Skeletal muscle satellite cell (primary cell): Measurements from ENCODE around the gene MYBPC1.

Source experiments
- H3K27me3 ChIP-seq: 2 replicates; pipeline ENCODE4 v1.7.0; 2013; ENCODE audit warnings: low read length; ENCODE audit not compliant: control insufficient read depth, insufficient read depth
- H3K36me3 ChIP-seq: 2 replicates; pipeline ENCODE4 v1.7.0; 2013; ENCODE audit warnings: mild to moderate bottlenecking, control low read depth, low read length; ENCODE audit not compliant: insufficient read depth
- H3K4me1 ChIP-seq: 2 replicates; pipeline ENCODE4 v1.7.0; 2013; ENCODE audit warnings: low read length; ENCODE audit not compliant: control insufficient read depth, insufficient read depth
- H3K4me2 ChIP-seq: 2 replicates; pipeline ENCODE4 v1.7.0; 2013; ENCODE audit warnings: mild to moderate bottlenecking, low read length
- H3K4me3 ChIP-seq: 2 replicates; pipeline ENCODE4 v1.7.0; 2013; ENCODE audit warnings: low read length
- H3K9ac ChIP-seq: 2 replicates; pipeline ENCODE4 v1.7.0; 2013; ENCODE audit warnings: mild to moderate bottlenecking, low read depth, low read length, moderate library complexity
- H3K9me3 ChIP-seq: replicated peaks from 2 replicates; pipeline ENCODE4 v1.7.0; 2013; ENCODE audit warnings: mild to moderate bottlenecking, control low read depth, low read length

Gene MYBPC1

DNA sequence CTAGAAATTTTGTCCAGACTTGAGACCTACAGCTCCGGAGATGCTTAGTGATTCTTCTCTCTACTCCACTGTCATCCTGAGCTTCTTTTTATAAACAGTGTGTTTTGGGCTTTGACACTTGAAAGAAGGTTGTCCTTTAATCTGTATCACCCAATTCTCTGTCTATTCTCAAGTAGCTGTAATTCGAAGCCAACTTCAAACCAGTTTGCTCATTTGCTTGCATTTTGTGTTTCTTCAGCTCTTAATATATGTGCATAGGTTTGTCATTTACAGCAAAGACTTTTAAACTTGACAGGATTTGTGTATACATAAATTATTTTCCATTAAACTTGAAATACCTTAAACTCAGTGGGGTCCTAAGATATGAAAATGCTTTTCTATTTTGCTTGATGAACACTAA is 16.4 kb upstream of the MYBPC1 start:
- Histone ChIP-seq H3K4me1 (no peaks in the 10 kb centered on the region), H3K9ac (no peak overlapping the region), H3K27me3 (no peaks in the 10 kb centered on the region), H3K4me3 (no peak overlapping the region), H3K9me3 (no peaks in the 10 kb centered on the region), H3K36me3 (no peaks in the 10 kb centered on the region), H3K4me2 (no peak overlapping the region)

DNA sequence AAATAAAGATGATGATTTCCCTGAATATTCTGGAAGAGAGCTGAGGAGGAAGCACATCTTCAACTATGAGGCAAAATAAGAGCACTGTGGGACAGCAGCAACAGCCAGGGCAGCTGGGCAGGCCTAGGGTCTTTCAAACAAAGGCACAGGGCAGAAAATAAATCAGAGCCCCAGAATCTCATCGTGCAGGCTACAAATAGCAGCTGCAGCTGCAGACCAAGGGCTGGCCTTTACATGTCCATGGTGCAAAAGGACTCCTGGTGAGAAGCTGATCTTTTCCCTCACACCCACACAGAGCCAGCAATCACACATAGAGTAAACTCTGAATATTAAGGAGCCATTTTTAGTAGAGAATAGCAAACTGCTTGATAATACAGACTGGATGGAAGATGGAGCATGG is 13.6 kb upstream of the MYBPC1 start:
- H3K27me3 ChIP-seq = no peaks in the 10 kb centered on the region
- H3K4me1 ChIP-seq = no peaks in the 10 kb centered on the region
- H3K9ac ChIP-seq = no peak overlapping the region
- no peaks in the 10 kb centered on the region for H3K9me3 ChIP-seq
- no peak overlapping the region for H3K4me2 ChIP-seq
- no peak overlapping the region for H3K4me3 ChIP-seq
- no peaks in the 10 kb centered on the region for H3K36me3 ChIP-seq

DNA sequence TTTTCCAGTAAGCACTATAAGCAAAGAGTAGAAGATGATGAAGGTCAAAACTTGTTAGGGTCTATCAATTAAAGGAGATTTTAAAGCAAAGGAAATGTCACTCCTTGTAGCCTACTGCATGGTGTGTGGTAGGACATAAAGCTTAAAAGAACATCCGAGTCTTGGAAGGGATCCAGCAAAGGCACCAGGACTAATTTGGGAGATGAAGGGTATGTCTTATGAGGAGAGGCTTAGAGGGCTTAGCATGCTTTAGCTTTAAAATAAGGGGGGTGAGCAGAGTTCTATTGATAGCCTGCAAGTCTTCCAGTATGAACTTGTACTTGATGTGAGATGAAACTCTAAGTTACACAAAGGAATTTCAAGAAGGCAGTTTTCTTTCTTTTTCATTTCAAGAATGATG is 11.8 kb upstream of the MYBPC1 start:
- no peak overlapping the region for H3K4me2 ChIP-seq
- H3K4me3 ChIP-seq = no peak overlapping the region
- no peaks in the 10 kb centered on the region for H3K27me3 ChIP-seq
- H3K9me3 ChIP-seq = no peaks in the 10 kb centered on the region
- no peaks in the 10 kb centered on the region for H3K4me1 ChIP-seq
- H3K36me3 ChIP-seq = no peaks in the 10 kb centered on the region
- H3K9ac ChIP-seq = no peak overlapping the region

DNA sequence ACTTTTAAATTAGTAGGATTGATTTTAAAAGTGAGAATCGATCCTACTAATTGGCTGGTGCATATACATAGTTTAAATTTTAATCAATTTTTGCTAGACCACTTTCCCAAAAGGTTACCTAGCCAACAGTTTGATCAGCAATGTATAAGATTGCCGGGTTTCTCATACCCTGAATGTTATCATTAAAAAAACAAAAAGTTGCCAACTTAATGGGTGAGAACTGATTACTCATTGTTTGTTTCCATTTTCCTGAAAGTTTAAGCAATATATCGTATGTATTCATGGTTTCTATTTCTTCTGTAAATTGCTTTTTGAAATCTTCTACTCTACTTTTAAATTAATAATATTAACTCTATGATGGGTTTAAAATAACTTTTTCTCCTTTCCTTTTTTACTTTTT is 4.4 kb upstream of the MYBPC1 start:
- H3K9me3 ChIP-seq = no peaks in the 10 kb centered on the region
- H3K4me3 ChIP-seq = no peak overlapping the region

DNA sequence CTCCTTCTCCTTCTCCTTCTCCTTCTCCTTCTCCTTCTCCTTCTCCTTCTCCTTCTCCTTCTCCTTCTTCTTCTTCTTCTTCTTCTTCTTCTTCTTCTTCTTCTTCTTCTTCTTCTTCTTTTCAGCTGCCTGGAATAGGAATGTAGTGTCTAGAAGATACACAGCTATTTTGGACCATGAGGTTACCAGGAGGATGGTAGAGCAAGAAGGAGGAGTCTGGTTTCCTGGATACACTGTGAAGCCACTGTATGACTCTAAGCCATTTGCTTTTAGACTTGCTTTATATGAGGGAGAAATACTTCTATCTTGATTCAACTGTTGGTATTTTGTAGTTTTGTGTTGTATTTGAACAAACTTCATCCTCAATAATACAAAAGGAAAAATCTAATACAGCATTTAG is 3.0 kb upstream of the MYBPC1 start:
- Histone ChIP-seq H3K4me2 (no peak overlapping the region), H3K27me3 (no peaks in the 10 kb centered on the region), H3K9me3 (no peaks in the 10 kb centered on the region), H3K9ac (no peak overlapping the region), H3K4me3 (no peak overlapping the region), H3K36me3 (no peaks in the 10 kb centered on the region), H3K4me1 (peaks cover 3% of the 10 kb centered on the region)

More for the DNA sequence above, 4.4 kb upstream of the MYBPC1 start:
- H3K36me3 ChIP-seq = no peaks in the 10 kb centered on the region
- no peak overlapping the region for H3K4me2 ChIP-seq
- peaks cover 3% of the 10 kb centered on the region for H3K4me1 ChIP-seq
- H3K27me3 ChIP-seq = no peaks in the 10 kb centered on the region
- no peak overlapping the region for H3K9ac ChIP-seq

DNA sequence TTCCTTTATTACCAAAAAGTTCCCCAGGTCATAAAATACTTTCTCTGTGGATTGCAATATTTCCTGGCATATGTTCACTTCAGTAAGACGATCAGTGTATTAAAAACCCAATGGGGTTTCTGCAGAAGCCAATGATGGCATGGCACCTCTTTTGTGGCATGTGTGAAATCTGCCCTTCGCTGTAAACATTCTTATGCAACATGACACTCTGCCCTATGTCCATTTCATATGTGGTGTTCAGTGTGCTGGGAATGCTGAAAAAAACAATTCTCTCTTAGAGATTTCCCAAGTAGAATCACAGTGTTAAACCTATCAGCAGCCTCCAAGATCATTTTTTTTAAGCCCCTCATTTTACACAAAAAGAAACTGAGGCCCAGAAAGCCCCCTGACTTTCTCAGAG is 2.3 kb upstream of the MYBPC1 start:
- no peaks in the 10 kb centered on the region for H3K27me3 ChIP-seq
- H3K4me1 ChIP-seq = peaks cover 3% of the 10 kb centered on the region
- no peaks in the 10 kb centered on the region for H3K36me3 ChIP-seq
- H3K9me3 ChIP-seq = no peaks in the 10 kb centered on the region
- H3K4me2 ChIP-seq = no peak overlapping the region
- no peak overlapping the region for H3K4me3 ChIP-seq
- no peak overlapping the region for H3K9ac ChIP-seq

DNA sequence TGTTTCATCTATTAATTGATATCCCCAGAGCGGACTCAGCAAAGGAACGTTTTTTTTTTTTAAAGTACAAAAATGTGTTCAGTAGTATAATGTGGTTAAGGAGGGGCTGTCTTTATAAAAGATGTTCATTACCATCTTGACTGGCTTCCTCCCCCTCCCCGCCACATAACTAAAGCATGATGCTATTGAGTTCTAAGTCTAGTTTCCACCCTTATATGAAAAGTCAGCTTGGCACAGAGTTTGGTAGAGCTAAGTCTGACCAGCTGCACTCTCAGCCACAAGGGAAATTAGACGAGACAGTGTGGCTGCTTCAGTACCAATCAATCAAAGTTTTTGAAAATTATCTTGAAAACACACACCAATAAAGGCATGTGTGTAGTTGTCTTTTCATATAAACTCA is 1.9 kb upstream of the MYBPC1 start:
- Histone ChIP-seq H3K4me3 (no peak overlapping the region), H3K4me2 (no peak overlapping the region), H3K27me3 (no peaks in the 10 kb centered on the region), H3K9ac (no peak overlapping the region), H3K9me3 (no peaks in the 10 kb centered on the region), H3K36me3 (no peaks in the 10 kb centered on the region), H3K4me1 (peaks cover 3% of the 10 kb centered on the region)

DNA sequence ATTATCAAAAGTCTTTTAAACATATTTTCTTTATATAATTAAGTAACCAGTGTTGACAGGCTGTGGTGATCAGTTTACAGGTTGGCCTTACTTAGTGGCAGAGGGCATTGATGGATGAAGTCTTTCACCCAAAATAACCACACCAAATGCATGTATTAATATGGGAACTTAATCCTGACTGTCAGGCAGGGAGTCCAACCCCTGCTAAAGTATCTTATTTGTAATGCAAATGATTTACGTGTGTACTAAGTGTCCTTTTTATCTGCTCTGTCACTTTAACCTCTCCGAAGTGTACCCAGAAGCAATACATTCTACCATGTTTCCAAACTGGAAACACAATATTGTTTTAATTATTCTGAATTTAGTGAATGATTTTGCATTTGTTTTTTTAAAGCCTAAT is 1.4 kb downstream of the MYBPC1 start:
- H3K4me3 ChIP-seq = no peak overlapping the region
- H3K4me2 ChIP-seq = no peak overlapping the region
- no peak overlapping the region for H3K9ac ChIP-seq
- no peaks in the 10 kb centered on the region for H3K9me3 ChIP-seq
- H3K36me3 ChIP-seq = no peaks in the 10 kb centered on the region
- H3K4me1 ChIP-seq = peaks cover 3% of the 10 kb centered on the region
- no peaks in the 10 kb centered on the region for H3K27me3 ChIP-seq

DNA sequence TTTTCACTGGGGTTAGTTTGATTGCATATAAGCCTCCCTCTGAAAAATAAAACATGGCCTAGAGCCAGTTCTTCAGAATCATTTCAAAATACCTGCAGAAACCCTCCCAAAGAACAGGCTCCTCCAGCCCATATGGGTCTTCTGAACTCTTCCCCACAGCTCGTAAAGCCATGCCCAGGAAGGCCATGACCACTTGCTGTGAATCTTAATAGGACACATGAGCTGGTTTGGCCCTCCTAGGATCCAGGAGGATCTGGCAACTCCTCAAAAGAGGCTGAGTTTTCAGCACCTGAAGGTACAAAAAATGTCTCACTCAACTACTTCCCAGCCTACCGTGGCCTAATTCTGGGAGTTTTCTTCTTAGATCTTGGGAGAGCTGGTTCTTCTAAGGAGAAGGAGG is 2.4 kb downstream of the MYBPC1 start:
- Histone ChIP-seq H3K36me3 (no peaks in the 10 kb centered on the region), H3K27me3 (no peaks in the 10 kb centered on the region), H3K9me3 (no peaks in the 10 kb centered on the region), H3K4me1 (peaks cover 3% of the 10 kb centered on the region), H3K4me3 (no peak overlapping the region), H3K4me2 (no peak overlapping the region), H3K9ac (no peak overlapping the region)

DNA sequence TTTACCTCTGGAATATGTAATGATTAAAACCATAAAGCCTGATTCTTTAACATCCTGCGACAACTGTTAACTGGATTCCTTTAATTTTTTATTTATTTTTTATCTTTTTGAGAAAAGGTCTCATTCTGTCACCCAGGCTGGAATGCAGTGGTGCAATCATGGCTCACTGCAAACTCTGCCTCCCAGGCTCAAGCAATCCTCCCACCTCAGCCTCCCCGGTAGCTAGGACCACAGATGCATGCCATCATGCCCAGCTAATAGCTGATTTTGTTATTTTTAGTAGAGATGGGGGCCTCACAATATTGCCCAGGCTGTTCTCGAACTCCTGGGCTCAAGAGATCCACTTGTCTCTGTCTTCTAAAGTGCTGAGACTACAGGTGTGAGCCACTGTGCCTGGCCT is 3.7 kb downstream of the MYBPC1 start:
- no peaks in the 10 kb centered on the region for H3K4me1 ChIP-seq
- H3K9ac ChIP-seq = no peak overlapping the region
- H3K36me3 ChIP-seq = no peaks in the 10 kb centered on the region
- H3K4me2 ChIP-seq = no peak overlapping the region
- no peaks in the 10 kb centered on the region for H3K9me3 ChIP-seq
- H3K4me3 ChIP-seq = no peak overlapping the region
- no peaks in the 10 kb centered on the region for H3K27me3 ChIP-seq

DNA sequence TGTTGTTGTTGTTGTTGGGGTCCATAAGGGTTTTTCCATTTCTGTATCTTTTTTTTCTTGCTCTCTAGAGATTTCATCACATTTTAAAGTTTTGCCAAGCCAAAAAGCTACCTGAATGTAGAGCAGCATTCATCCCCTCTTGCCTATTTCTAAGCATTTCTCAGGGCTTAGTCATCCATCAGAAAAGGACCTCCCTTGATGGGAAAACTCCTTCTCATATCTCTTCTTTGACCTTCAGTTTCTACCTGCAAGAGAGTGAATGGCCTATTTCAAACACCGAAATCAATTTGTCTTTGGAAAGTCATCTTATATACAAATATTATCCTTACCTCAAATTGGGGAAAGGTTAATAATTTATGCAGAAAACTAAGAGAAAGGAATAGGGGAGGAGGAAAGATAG is 4.5 kb downstream of the MYBPC1 start:
- H3K9ac ChIP-seq = no peak overlapping the region
- H3K4me1 ChIP-seq = no peaks in the 10 kb centered on the region
- no peak overlapping the region for H3K4me3 ChIP-seq
- H3K4me2 ChIP-seq = no peak overlapping the region
- H3K27me3 ChIP-seq = no peaks in the 10 kb centered on the region
- no peaks in the 10 kb centered on the region for H3K9me3 ChIP-seq
- H3K36me3 ChIP-seq = no peaks in the 10 kb centered on the region

DNA sequence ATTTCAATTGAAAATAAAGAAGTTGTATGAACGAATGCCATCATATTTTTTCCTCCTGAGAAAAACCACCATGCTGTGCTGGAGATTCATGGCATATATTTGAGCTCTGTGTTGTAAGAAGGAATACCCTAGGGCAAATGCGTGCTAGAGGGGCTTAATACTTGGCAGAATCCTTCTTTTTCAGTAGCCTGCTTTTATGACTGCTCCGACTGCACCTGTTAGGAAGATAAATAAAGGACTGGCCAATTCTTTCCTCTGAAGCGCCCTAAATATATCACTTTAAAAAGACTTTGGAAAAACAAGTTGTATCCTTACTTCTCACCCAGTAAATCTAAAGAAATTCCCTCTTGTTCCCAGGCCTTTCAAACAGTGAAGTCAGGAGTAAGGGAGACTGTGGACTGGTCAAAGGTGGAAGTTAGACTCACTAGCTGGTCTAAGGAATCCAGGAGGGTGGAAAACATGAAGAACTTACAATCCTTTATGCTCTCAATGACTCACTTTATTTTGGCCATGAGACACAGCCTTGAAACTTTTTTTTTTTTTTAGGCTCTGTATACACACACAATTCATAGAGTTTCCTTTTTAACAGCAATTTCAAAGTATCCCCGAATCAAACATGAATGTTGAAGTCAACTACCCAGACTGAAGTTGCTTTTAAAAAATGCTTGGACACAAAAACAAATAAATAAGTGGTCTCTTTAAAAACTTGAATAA is 5.2 kb downstream of the MYBPC1 start:
- H3K4me2 ChIP-seq = no peak overlapping the region
- H3K27me3 ChIP-seq = no peaks in the 10 kb centered on the region
- no peaks in the 10 kb centered on the region for H3K9me3 ChIP-seq
- no peaks in the 10 kb centered on the region for H3K4me1 ChIP-seq
- no peak overlapping the region for H3K4me3 ChIP-seq
- no peak overlapping the region for H3K9ac ChIP-seq
- H3K36me3 ChIP-seq = no peaks in the 10 kb centered on the region
